Parathyroid adenoma (tissue), 2 donors: ENCODE results near the gene CPVL.

Source experiments
- H2AFZ ChIP-seq: fragments of 300-600 bp; sonication (generic); one replicate; pipeline ENCODE4 v1.7.0; 2017; ENCODE audit warnings: antibody characterized with exemption, mild to moderate bottlenecking
- H3K27ac ChIP-seq: fragments of 300-600 bp; sonication (generic); one replicate; pipeline ENCODE4 v1.7.0; 2017
- H3K27me3 ChIP-seq: fragments of 300-600 bp; sonication (generic); one replicate; pipeline ENCODE4 v1.7.0; 2017; ENCODE audit warnings: low read length; ENCODE audit not compliant: control insufficient read depth, insufficient read depth
- H3K36me3 ChIP-seq: fragments of 300-600 bp; sonication (generic); one replicate; pipeline ENCODE4 v1.7.0; 2017; ENCODE audit warnings: low read length; ENCODE audit not compliant: control insufficient read depth, insufficient read depth
- H3K4me1 ChIP-seq: fragments of 300-600 bp; sonication (generic); one replicate; pipeline ENCODE4 v1.7.0; 2017; ENCODE audit warnings: control low read depth
- H3K4me2 ChIP-seq: fragments of 300-600 bp; sonication (generic); one replicate; pipeline ENCODE4 v1.7.0; 2017; ENCODE audit warnings: low read length
- H3K4me3 ChIP-seq: fragments of 300-600 bp; sonication (generic); one replicate; pipeline ENCODE4 v1.7.0; 2017; ENCODE audit warnings: low read depth, low read length
- H3K79me2 ChIP-seq: fragments of 300-600 bp; sonication (generic); one replicate; pipeline ENCODE4 v1.7.0; 2017; ENCODE audit warnings: control low read depth
- H3K9ac ChIP-seq: fragments of 300-600 bp; sonication (generic); one replicate; pipeline ENCODE4 v1.7.0; 2017; ENCODE audit warnings: mild to moderate bottlenecking
- H3K9me3 ChIP-seq: fragments of 300-600 bp; sonication (generic); one replicate; pipeline ENCODE4 v1.7.0; 2017; ENCODE audit warnings: low read length; ENCODE audit not compliant: control insufficient read depth
- TF ChIP-seq, protein P1 (sequence below): fragments of 300-600 bp; sonication (generic); IDR thresholded peaks from one replicate; pipeline ENCODE4 v1.7.0; 2017; ENCODE audit warnings: antibody characterized with exemption, mild to moderate bottlenecking
- donor health status: primary hyperparathyroidism.

CPVL gene

DNA sequence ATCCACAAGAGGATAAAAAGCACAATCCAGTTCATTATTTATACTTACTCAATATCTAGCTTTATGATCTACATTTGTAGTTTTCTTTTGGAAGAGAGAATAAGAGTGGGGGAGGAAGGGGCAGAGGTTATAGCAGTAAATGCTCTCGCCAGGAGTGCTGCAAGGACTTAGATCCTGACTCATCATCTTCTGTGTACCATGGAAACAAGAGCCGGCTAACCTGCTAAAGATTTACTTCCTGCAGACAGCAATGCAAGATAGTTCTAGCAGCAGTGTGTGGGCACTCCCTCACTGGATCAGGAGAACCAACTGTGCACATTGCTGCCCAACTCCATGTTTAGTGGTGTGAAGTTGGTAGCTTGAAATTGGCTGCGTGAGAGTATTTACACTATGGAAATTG is 140.5 kb downstream of the CPVL start:
- no peaks in the 10 kb centered on the region for H3K27me3 ChIP-seq
- H3K9me3 ChIP-seq = no peaks in the 10 kb centered on the region

DNA sequence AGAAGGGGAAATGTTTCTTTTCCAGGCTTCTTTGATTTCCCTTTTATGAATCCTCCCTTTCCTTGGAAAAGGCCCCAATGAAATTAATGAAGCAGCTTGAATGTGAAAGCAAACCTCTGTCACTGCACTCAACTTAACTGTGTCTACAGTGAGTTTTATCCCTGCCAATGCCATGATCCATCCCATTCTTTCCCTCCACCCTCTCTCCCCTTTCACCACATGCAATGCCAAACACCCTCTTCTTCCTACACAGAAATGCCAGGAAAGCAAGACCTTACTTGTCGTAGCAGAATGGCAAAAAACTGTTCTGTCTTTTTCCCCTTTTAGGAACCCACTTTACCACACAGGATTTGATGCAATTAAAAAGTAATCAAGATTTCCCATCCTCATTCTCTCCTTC is 140.9 kb downstream of the CPVL start:
- Histone ChIP-seq H3K27me3 (no peaks in the 10 kb centered on the region), H3K36me3 (no peaks in the 10 kb centered on the region), H3K9ac (no peak overlapping the region), H3K4me2 (no peak overlapping the region), H3K4me3 (no peak overlapping the region), H3K4me1 (no peaks in the 10 kb centered on the region), H3K9me3 (no peaks in the 10 kb centered on the region), H2AFZ (no peak overlapping the region), H3K27ac (no peak overlapping the region), H3K79me2 (no peaks in the 10 kb centered on the region)
- TF ChIP-seq, protein P1, sequence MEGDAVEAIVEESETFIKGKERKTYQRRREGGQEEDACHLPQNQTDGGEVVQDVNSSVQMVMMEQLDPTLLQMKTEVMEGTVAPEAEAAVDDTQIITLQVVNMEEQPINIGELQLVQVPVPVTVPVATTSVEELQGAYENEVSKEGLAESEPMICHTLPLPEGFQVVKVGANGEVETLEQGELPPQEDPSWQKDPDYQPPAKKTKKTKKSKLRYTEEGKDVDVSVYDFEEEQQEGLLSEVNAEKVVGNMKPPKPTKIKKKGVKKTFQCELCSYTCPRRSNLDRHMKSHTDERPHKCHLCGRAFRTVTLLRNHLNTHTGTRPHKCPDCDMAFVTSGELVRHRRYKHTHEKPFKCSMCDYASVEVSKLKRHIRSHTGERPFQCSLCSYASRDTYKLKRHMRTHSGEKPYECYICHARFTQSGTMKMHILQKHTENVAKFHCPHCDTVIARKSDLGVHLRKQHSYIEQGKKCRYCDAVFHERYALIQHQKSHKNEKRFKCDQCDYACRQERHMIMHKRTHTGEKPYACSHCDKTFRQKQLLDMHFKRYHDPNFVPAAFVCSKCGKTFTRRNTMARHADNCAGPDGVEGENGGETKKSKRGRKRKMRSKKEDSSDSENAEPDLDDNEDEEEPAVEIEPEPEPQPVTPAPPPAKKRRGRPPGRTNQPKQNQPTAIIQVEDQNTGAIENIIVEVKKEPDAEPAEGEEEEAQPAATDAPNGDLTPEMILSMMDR = no peak

More for the DNA sequence above, 140.5 kb downstream of the CPVL start:
- H2AFZ ChIP-seq = no peak overlapping the region
- no peaks in the 10 kb centered on the region for H3K4me1 ChIP-seq
- H3K27ac ChIP-seq = no peak overlapping the region
- no peak overlapping the region for H3K4me3 ChIP-seq
- TF ChIP-seq, protein P1 = no peak
- H3K36me3 ChIP-seq = no peaks in the 10 kb centered on the region
- H3K9ac ChIP-seq = no peak overlapping the region
- no peak overlapping the region for H3K4me2 ChIP-seq
- H3K79me2 ChIP-seq = no peaks in the 10 kb centered on the region

DNA sequence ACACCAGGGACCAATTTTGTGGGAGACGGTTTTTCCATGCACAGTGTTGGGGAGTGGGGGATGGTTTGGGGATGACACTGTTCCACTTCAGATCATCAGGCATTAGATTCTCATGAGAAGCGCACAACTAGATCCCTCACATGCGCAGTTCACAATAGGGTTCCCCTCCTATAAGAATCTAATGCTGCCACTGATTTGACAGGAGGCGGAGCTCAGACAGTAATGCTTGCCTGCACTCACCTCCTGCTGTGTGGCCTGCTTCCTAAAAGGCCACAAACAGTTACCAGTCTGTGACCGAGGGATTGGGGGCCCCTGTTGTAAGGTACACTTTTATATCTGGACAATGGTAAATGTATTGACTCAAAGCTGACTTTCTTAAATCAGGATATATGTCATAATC is 142.6 kb downstream of the CPVL start:
- TF ChIP-seq, protein P1 = no peak
- Histone ChIP-seq H3K27ac (no peak overlapping the region), H3K4me2 (no peak overlapping the region), H3K27me3 (no peaks in the 10 kb centered on the region), H3K4me3 (no peak overlapping the region), H2AFZ (no peak overlapping the region), H3K9ac (no peak overlapping the region), H3K9me3 (no peaks in the 10 kb centered on the region), H3K36me3 (no peaks in the 10 kb centered on the region), H3K4me1 (no peaks in the 10 kb centered on the region), H3K79me2 (no peaks in the 10 kb centered on the region)

DNA sequence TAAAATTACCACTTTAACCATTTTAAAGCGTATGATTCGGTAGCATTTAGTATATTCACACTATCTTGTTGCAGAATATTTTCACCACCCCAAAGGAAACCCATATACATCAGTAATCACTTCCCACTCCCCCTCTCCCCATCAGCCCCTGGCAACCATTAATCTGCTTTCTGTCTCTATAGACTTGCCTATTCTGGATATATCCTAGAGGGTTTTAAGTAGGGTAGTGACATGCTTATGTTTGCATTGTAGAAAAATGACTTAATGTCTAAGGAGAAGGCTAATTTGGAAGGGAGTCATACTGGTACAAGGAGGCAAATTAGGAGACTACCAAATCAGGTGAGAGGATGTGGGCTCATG is 145.6 kb downstream of the CPVL start:
- Histone ChIP-seq H3K27me3 (no peaks in the 10 kb centered on the region), H3K36me3 (no peaks in the 10 kb centered on the region), H2AFZ (no peak overlapping the region), H3K79me2 (no peaks in the 10 kb centered on the region), H3K4me3 (no peak overlapping the region), H3K9ac (no peak overlapping the region), H3K9me3 (no peaks in the 10 kb centered on the region), H3K27ac (no peak overlapping the region), H3K4me2 (no peak overlapping the region), H3K4me1 (no peaks in the 10 kb centered on the region)
- TF ChIP-seq, protein P1 = no peak

DNA sequence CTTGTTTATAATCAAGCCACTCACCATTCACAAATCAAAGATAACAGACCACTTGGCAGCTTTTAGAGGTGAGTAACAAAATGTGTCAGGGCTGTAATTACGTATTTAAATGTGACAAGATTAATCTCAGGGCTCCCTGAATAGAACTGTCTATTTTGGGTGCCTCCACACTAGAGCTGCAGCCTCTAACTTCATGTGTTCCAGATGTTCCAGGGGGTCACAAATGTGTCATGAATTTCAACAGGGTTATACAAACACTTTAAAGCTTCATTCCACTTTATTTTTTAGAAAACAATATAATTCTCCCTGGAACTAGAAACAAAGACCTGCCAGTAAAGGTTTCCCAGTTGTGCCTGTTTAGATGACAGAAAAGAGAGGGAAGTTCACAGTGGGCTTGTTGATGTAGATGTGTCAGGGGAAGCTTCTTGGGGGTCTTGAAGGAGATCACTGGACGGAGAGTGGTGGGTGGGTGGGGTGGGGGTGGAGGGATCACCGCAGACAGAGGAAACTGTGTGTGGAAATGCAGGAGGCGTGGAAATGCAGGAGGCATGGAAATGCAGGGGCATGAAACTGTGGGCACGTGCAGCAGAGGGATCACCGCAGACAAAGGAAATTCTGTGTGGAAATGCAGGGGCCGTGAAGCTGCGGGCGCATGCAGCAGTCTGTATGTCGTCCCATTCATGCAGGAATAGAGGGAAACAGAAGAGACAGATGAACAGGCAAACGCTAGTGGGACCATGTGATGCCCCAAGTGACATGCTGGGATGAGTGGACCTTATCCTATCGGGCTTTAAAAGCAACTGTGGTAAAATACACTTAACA is 146.2 kb downstream of the CPVL start:
- TF ChIP-seq, protein P1 = no peak
- Histone ChIP-seq H3K9ac (no peak overlapping the region), H3K79me2 (no peaks in the 10 kb centered on the region), H2AFZ (no peak overlapping the region), H3K9me3 (no peaks in the 10 kb centered on the region), H3K4me2 (no peak overlapping the region), H3K36me3 (no peaks in the 10 kb centered on the region), H3K4me1 (no peaks in the 10 kb centered on the region), H3K27me3 (no peaks in the 10 kb centered on the region), H3K4me3 (no peak overlapping the region), H3K27ac (no peak overlapping the region)
